Measurements from ENCODE around the gene PYGB.
A peak's percentile ranks its signal among the peaks of the same experiment; 100 is the strongest.

The PYGB gene

GRCh38 chr20:25316506-25317190 is 68.8 kb downstream of the PYGB start:
- CTCF ChIA-PET: no interaction called here
- TF ChIP-seq CTCF (conservative IDR thresholded peaks at IDR 0.05; ENCODE audit: low read depth): no peak
- H3K27ac ChIP-seq: peak overlapping the region; percentile 88
- POLR2A ChIA-PET (ENCODE audit: low non-redundant PET): no interaction called here
- no peak for DNase-seq (ENCODE audit: low spot score)

GRCh38 chr20:25317351-25318075 is 69.6 kb downstream of the PYGB start:
- peak overlapping the region; percentile 88 for H3K27ac ChIP-seq
- ChIA-PET POLR2A (ENCODE audit: low non-redundant PET) (no interaction called here), CTCF (no interaction called here)
- TF ChIP-seq CTCF (conservative IDR thresholded peaks at IDR 0.05; ENCODE audit: low read depth): no peak
- DNase-seq (ENCODE audit: low spot score): no peak

- ChIA-PET CTCF (interaction anchor here (0.6 to 1.0 kb wide), 3 partner anchors 36 to 259 kb away, joined by 4 to 6 read pairs (median 4); no protein-coding TSS in a partner anchor), POLR2A (ENCODE audit: low non-redundant PET) (no interaction called here)
- no peak for TF ChIP-seq CTCF (conservative IDR thresholded peaks at IDR 0.05; ENCODE audit: low read depth)
- DNase-seq (ENCODE audit: low spot score): no peak
- H3K27ac ChIP-seq: peak overlapping the region; percentile 15
These were observed 70.8 kb downstream of the PYGB start for GRCh38 chr20:25318471-25319240.

GRCh38 chr20:25319241-25320034 is 71.6 kb downstream of the PYGB start:
- no peak for DNase-seq (ENCODE audit: low spot score)
- TF ChIP-seq CTCF (conservative IDR thresholded peaks at IDR 0.05; ENCODE audit: low read depth): no peak
- POLR2A ChIA-PET (ENCODE audit: low non-redundant PET): no interaction called here
- H3K27ac ChIP-seq: peak overlapping the region; percentile 15
- CTCF ChIA-PET: interaction anchor here (0.6 to 1.0 kb wide), 4 partner anchors 36 to 258 kb away, joined by 4 to 6 read pairs (median 5); no protein-coding TSS in a partner anchor

GRCh38 chr20:25320035-25320800 is 72.3 kb downstream of the PYGB start:
- ChIA-PET CTCF (interaction anchor here (0.6 to 0.7 kb wide), 2 partner anchors 38 to 134 kb away, joined by 3 to 6 read pairs; no protein-coding TSS in a partner anchor), POLR2A (ENCODE audit: low non-redundant PET) (no interaction called here)
- no peak for TF ChIP-seq CTCF (conservative IDR thresholded peaks at IDR 0.05; ENCODE audit: low read depth)

More at GRCh38 chr20:25320035-25320800, 72.3 kb downstream of the PYGB start:
- peak overlapping the region; percentile 15; the same call in 1 of the 2 replicates for H3K27ac ChIP-seq
- no peak for DNase-seq (ENCODE audit: low spot score)
